Cardiac muscle cell (in vitro differentiated cells and primary cell): ENCODE measurements around the gene HMGCLL1. TPM values are rescaled to one million over a fixed set of nuclear protein-coding genes. Genes with fewer than 3 reads are reported as not detected.

Experiments used
- DNase-seq, 2 donors: peaks; one replicate each; pipeline versions ENCODE4 v3.0.0 to v3.0.0-alpha.2; 2010 to 2017; ENCODE audit warnings: low read depth in 1 of 2, low spot score in 1 of 2
- H3K27ac ChIP-seq: fragments of 200-600 bp; sonication (generic); 2 replicates; pipeline ENCODE4 v1.5.1; 2016
- H3K27me3 ChIP-seq: fragments of 200-600 bp; sonication (generic); 2 replicates; pipeline ENCODE4 v1.6.0; 2016; ENCODE audit warnings: control low read depth
- H3K36me3 ChIP-seq: fragments of 200-600 bp; sonication (generic); 2 replicates; pipeline ENCODE4 v1.5.1; 2016; ENCODE audit warnings: control low read depth
- H3K4me1 ChIP-seq: fragments of 200-600 bp; sonication (generic); 2 replicates; pipeline ENCODE4 v1.8.1; 2017; ENCODE audit warnings: low read depth, mild to moderate bottlenecking, mixed run types
- H3K4me3 ChIP-seq: fragments of 200-600 bp; sonication (generic); 2 replicates; pipeline ENCODE4 v1.5.1; 2016; ENCODE audit warnings: mild to moderate bottlenecking
- H3K9me3 ChIP-seq: fragments of 200-600 bp; sonication (generic); 2 replicates; pipeline ENCODE4 v1.5.1; 2017; ENCODE audit warnings: low read depth, mild to moderate bottlenecking, control low read depth
- CTCF ChIP-seq: IDR thresholded peaks from 2 replicates; pipeline ENCODE4 v1.5.1; 2012; ENCODE audit warnings: low read depth, mild to moderate bottlenecking, low read length
- polyA plus RNA-seq: library from polyadenylated mRNA; unstranded; fragments of >200 nt; fragmentation: Nextera tagmentation; extraction: Ambion mirVana; gene quantifications from 2 replicates; pipeline ENCODE4 v1.2.1, GENCODE V29; 2016
- total RNA-seq: library from RNA; depleted of rRNA; stranded (reverse); fragments of >200 nt; gene quantifications from 2 replicates; pipeline ENCODE4 v1.2.3, GENCODE V29; 2016

HMGCLL1 gene
- total and polyA plus RNA-seq, 2 experiments from 2014 or later: 13.6 to 34.0 TPM

DNA sequence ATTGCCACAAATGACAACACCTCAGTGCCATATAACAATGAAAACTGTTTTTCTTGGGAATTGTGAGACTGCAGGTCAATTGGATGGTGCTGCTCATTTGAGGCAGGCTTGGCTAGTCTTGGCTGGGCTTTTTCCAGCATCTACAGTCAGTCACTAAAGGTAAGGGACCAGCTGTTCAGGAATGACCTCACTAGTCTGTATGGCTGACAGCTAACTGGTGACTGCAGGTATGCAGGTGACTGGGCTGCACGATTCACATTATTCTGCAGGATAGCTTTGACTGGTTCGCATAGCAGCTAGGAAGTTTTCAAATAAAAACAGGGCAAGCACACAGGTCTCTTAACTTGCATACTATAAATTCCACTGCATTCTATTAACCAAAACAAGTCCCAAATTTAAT is 22.1 kb upstream of the HMGCLL1 start:
- Histone ChIP-seq H3K4me3 (no peak overlapping the region), H3K27me3 (no peaks in the 10 kb centered on the region), H3K4me1 (peaks cover 4% of the 10 kb centered on the region), H3K36me3 (no peaks in the 10 kb centered on the region), H3K27ac (no peak overlapping the region), H3K9me3 (no peaks in the 10 kb centered on the region)
- TF ChIP-seq CTCF: no peak
- DNase-seq: no peak

DNA sequence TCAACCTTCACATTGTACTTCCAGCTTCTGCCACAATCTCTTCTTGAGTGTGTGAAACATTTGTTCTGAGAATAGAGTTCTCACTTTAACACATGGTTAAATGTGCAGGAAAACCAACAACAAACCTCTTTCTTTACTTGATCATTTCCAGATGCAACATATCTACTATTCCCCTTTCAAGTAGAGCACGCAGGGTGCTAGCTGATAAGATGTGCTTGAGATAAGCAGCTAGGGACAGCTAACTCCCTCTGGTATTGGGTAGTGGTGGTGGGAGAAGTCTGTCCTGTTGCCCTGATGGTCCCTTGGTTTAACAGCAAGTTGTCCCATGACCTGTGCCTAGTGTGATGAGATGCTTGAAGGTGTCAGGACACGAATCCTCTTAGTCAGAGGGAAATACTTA is 15.4 kb upstream of the HMGCLL1 start:
- Histone ChIP-seq H3K4me3 (no peak overlapping the region), H3K9me3 (no peaks in the 10 kb centered on the region), H3K27ac (peak overlapping the region; percentile 15), H3K27me3 (no peaks in the 10 kb centered on the region), H3K4me1 (peaks cover 6% of the 10 kb centered on the region), H3K36me3 (no peaks in the 10 kb centered on the region)
- peak in 1 of 2 donors; percentile 16 for DNase-seq
- no peak for TF ChIP-seq CTCF

DNA sequence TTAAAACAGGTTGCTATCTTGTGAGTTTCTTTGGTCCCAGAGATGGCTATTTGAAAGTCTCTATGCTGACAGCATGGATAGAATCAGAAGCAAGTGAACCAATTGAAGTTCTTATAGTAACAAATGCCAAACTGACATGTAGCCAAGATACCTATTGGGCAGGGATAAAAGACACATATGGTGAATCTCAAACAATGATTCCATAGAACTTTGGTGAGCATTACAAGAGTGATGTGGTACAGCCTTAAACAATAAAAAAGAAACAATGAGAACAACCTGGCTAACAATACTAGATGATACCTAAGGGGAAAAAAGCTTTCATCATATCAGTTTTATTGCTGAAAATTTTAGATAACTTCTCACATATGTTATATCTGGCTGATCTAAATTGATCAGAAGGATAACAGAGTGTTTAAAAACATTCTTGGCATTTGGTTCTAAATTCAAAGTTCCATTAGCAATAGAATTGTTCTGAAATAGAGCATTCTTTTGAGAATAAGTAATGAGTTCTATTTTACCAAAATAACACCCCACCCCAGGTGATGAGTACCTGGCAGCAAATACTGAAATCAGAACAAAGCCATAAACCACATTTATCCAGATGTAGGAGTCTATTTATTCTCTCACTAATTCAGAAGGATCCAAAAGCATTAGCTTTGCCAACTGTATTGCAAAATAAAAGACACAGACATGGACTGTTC is 5.8 kb upstream of the HMGCLL1 start:
- H3K27ac ChIP-seq: no peak overlapping the region
- no peaks in the 10 kb centered on the region for H3K4me1 ChIP-seq
- no peak for TF ChIP-seq CTCF
- H3K4me3 ChIP-seq: no peak overlapping the region
- DNase-seq: no peak
- H3K9me3 ChIP-seq: no peaks in the 10 kb centered on the region
- H3K36me3 ChIP-seq: no peaks in the 10 kb centered on the region
- H3K27me3 ChIP-seq: no peaks in the 10 kb centered on the region

DNA sequence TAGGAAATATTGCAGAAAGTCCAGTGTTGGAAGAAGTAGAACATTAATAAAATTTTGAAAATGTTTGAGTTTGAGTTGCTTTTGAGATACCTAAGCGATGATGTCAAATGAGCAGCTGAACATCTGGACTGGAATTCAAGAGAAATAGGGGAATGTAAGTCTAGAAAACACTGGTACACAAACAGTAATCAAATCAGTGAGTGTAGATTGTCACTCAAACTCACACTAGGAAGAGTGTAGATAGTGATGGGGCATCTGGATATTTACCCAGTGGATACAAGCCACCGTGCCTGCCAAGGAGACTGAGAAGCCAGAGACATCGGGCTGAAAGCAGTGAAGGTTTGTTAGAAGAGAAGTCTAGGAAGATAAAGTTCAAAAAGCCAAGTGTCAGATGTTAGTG is 2.2 kb downstream of the HMGCLL1 start:
- no peak for TF ChIP-seq CTCF
- Histone ChIP-seq H3K27me3 (no peaks in the 10 kb centered on the region), H3K36me3 (no peaks in the 10 kb centered on the region), H3K4me3 (no peak overlapping the region), H3K9me3 (no peaks in the 10 kb centered on the region), H3K27ac (no peak overlapping the region), H3K4me1 (peaks cover 12% of the 10 kb centered on the region)
- no peak for DNase-seq

GRCh38 chr6:55574556-55574955 is 4.4 kb downstream of the HMGCLL1 start:
- H3K36me3 ChIP-seq: no peaks in the 10 kb centered on the region
- TF ChIP-seq CTCF: no peak
- H3K9me3 ChIP-seq: no peaks in the 10 kb centered on the region
- H3K4me3 ChIP-seq: no peak overlapping the region
- H3K27ac ChIP-seq: no peak overlapping the region
- peaks cover 18% of the 10 kb centered on the region for H3K4me1 ChIP-seq
- DNase-seq: no peak
- no peaks in the 10 kb centered on the region for H3K27me3 ChIP-seq
